SK-N-SH (cell line): ENCODE data around the gene GCC1. TPM values are rescaled to one million over a fixed set of nuclear protein-coding genes. Genes with fewer than 3 reads are reported as not detected.

Experiments used
- CTCF ChIA-PET: fragments of 300-600, 350-600 bp; formaldehyde crosslinking; extraction: SDS; loops from one replicate; lab custom pipeline; 2021; lab: Yijun Ruan, JAX
- POLR2A ChIA-PET: fragments of 350-600 bp; sonication (Branson Sonifier 250); formaldehyde crosslinking; extraction: SDS; loops from one replicate; lab custom pipeline; 2020; ENCODE audit warnings: antibody characterized with exemption, inconsistent platforms; lab: Yijun Ruan, JAX
- DNase-seq: peaks from one replicate; pipeline ENCODE4 v3.0.0; 2012
- H2AFZ ChIP-seq: fragments of 200-600 bp; sonication (generic); 2 replicates; pipeline ENCODE4 v1.8.1; 2016; ENCODE audit warnings: antibody characterized with exemption, mild to moderate bottlenecking, low read depth
- H3F3A ChIP-seq: fragments of 200-600 bp; sonication (generic); replicated peaks from 2 replicates; pipeline ENCODE3; 2016; ENCODE audit warnings: antibody characterized with exemption, mild to moderate bottlenecking; ENCODE audit not compliant: insufficient read depth
- H3K27ac ChIP-seq, 2 experiments: fragments of 200-500 bp in 1 of 2; fragments of 200-600 bp in 1 of 2; sonication (Bioruptor generic) in 1 of 2; sonication (generic), shearing (Covaris generic) in 1 of 2; 2 replicates each; pipeline versions ENCODE4 v1.5.1 to v1.6.1; 2014 to 2016; ENCODE audit warnings: low read depth in 2 of 2, inconsistent platforms in 1 of 2, low read length in 1 of 2, mild to moderate bottlenecking in 1 of 2, mixed read lengths in 1 of 2
- H3K27me3 ChIP-seq: fragments of 200-600 bp; sonication (generic), shearing (Covaris generic); 2 replicates; pipeline ENCODE4 v1.6.1; 2016; ENCODE audit warnings: mixed run types; ENCODE audit not compliant: insufficient read depth
- H3K36me3 ChIP-seq, 2 experiments: fragments of 200-500 bp in 1 of 2; fragments of 200-600 bp in 1 of 2; sonication (Bioruptor generic) in 1 of 2; sonication (generic) in 1 of 2; replicated peaks in 1 of 2; 2 replicates each; pipeline versions ENCODE3 to v1.5.1; 2014 to 2016; ENCODE audit warnings: low read length in 1 of 2, mild to moderate bottlenecking in 1 of 2; ENCODE audit not compliant: insufficient read depth in 2 of 2, control insufficient read depth in 1 of 2
- H3K4me1 ChIP-seq, 2 experiments: fragments of 200-500 bp in 1 of 2; fragments of 200-600 bp in 1 of 2; sonication (Bioruptor generic) in 1 of 2; sonication (generic), shearing (Covaris generic) in 1 of 2; 2 replicates each; pipeline versions ENCODE4 v1.5.1 to v1.6.1; 2014 to 2016; ENCODE audit warnings: low read depth in 1 of 2, low read length in 1 of 2, mixed run types in 1 of 2; ENCODE audit not compliant: insufficient read depth in 2 of 2, control insufficient read depth in 1 of 2
- H3K4me2 ChIP-seq: fragments of 200-600 bp; sonication (generic), shearing (Covaris generic); 2 replicates; pipeline ENCODE4 v1.6.1; 2017; ENCODE audit warnings: mixed run types
- H3K4me3 ChIP-seq, 2 experiments: fragments of 200-500 bp in 1 of 2; fragments of 200-600 bp in 1 of 2; sonication (Bioruptor generic) in 1 of 2; sonication (generic), shearing (Covaris generic) in 1 of 2; 2 replicates each; pipeline versions ENCODE4 v1.5.1 to v1.8.1; 2014 to 2016; ENCODE audit warnings: low read depth in 2 of 2, inconsistent platforms in 1 of 2, low read length in 1 of 2, mild to moderate bottlenecking in 1 of 2, mixed read lengths in 1 of 2, moderate library complexity in 1 of 2
- H3K79me2 ChIP-seq: fragments of 200-600 bp; sonication (generic); 2 replicates; pipeline ENCODE4 v1.8.1; 2017; ENCODE audit warnings: mild to moderate bottlenecking; ENCODE audit not compliant: insufficient read depth
- H3K9ac ChIP-seq: fragments of 200-600 bp; sonication (generic); 2 replicates; pipeline ENCODE4 v1.6.1; 2017; ENCODE audit warnings: mixed run types
- H3K9me2 ChIP-seq: fragments of 200-600 bp; sonication (generic); 2 replicates; pipeline ENCODE4 v1.6.1; 2017; ENCODE audit warnings: mixed run types
- H3K9me3 ChIP-seq: fragments of 200-600 bp; sonication (generic); 2 replicates; pipeline ENCODE4 v1.6.1; 2017; ENCODE audit warnings: mixed run types, mild to moderate bottlenecking, moderate library complexity
- H4K20me1 ChIP-seq: fragments of 200-600 bp; sonication (generic); 2 replicates; pipeline ENCODE4 v1.6.1; 2017; ENCODE audit warnings: mild to moderate bottlenecking, mixed run types; ENCODE audit not compliant: insufficient read depth
- ELF1 ChIP-seq: IDR thresholded peaks from 2 replicates; pipeline ENCODE4 v1.4.0; 2012
- EP300 ChIP-seq, 2 experiments: IDR thresholded peaks; 2 replicates each; pipeline versions ENCODE4 v1.4.0 to v1.6.1; 2012; ENCODE audit warnings: borderline replicate concordance in 1 of 2, low read depth in 1 of 2, low read length in 1 of 2
- EZH2phosphoT487 ChIP-seq: fragments of 200-600 bp; sonication (generic); IDR thresholded peaks from 2 replicates; pipeline ENCODE4 v1.6.1; 2017; ENCODE audit warnings: low read depth, mixed run types, mild to moderate bottlenecking, antibody characterized with exemption, moderate library complexity, borderline replicate concordance
- FOXJ3 ChIP-seq: sonication (generic); formaldehyde crosslinking; IDR thresholded peaks from 2 replicates; pipeline ENCODE4 v1.5.1; 2020; ENCODE audit warnings: mild to moderate bottlenecking, missing genetic modification reagents
- FOXM1 ChIP-seq: IDR thresholded peaks from 2 replicates; pipeline ENCODE4 v1.4.0; 2012; ENCODE audit warnings: low read depth, mild to moderate bottlenecking
- GATA2 ChIP-seq: sonication (generic); formaldehyde crosslinking; IDR thresholded peaks from 2 replicates; pipeline ENCODE4 v1.5.0; 2020; ENCODE audit warnings: mild to moderate bottlenecking, missing genetic modification reagents
- JUND ChIP-seq: IDR thresholded peaks from 2 replicates; pipeline ENCODE4 v1.4.0; 2012
- NRF1 ChIP-seq: IDR thresholded peaks from 2 replicates; pipeline ENCODE4 v1.6.1; 2012; ENCODE audit warnings: low read depth, mild to moderate bottlenecking, low read length
- POLR2AphosphoS5 ChIP-seq: IDR thresholded peaks from 2 replicates; pipeline ENCODE4 v1.6.1; 2012; ENCODE audit warnings: low read depth, low read length
- RAD21 ChIP-seq: IDR thresholded peaks from 2 replicates; pipeline ENCODE4 v1.6.1; 2012; ENCODE audit warnings: mild to moderate bottlenecking, low read length
- RCOR1 ChIP-seq: fragments of 150-350 bp; IDR thresholded peaks from 2 replicates; pipeline ENCODE4 v1.6.1; 2017; ENCODE audit warnings: antibody characterized with exemption, low read length
- RFX5 ChIP-seq: IDR thresholded peaks from 2 replicates; pipeline ENCODE4 v1.6.1; 2012; ENCODE audit warnings: mild to moderate bottlenecking, improper control_type of control experiment, low read length
- YY1 ChIP-seq: IDR thresholded peaks from 2 replicates; pipeline ENCODE4 v1.4.0; 2012; ENCODE audit warnings: low read depth, mild to moderate bottlenecking
- WGBS: methylation state at CpG from one replicate; pipeline ENCODE4 v1.1.6; 2017; ENCODE audit warnings: low lambda C conversion rate; 5-methylcytosine and 5-hydroxymethylcytosine counted together
- polyA plus RNA-seq, 3 experiments: library from polyadenylated mRNA; depleted of rRNA; stranded (reverse); fragments of >200 nt; gene quantifications; 2 replicates each; pipeline ENCODE4 v1.2.3, GENCODE V29; 2012
- TF ChIP-seq, protein P1 (sequence below): IDR thresholded peaks from 2 replicates; pipeline ENCODE4 v1.6.1; 2012; ENCODE audit warnings: mild to moderate bottlenecking, low read depth, low read length, moderate library complexity
- TF ChIP-seq, protein P2 (sequence below): fragments of 150-350 bp; IDR thresholded peaks from 2 replicates; pipeline ENCODE4 v1.6.1; 2016; ENCODE audit warnings: mild to moderate bottlenecking, low read depth, low read length
- TF ChIP-seq, protein P3 (sequence below): IDR thresholded peaks from 2 replicates; pipeline ENCODE4; 2012
- TF ChIP-seq, protein P4 (sequence below): IDR thresholded peaks from 2 replicates; pipeline ENCODE4 v1.4.0; 2012; ENCODE audit warnings: low read depth, borderline replicate concordance
- TF ChIP-seq, protein P5 (sequence below): fragments of 150-350 bp; IDR thresholded peaks from 2 replicates; pipeline ENCODE4 v1.6.1; 2017; ENCODE audit warnings: antibody characterized with exemption, low read length, low read depth, borderline replicate concordance

The GCC1 gene
- polyA plus RNA-seq, 1 of the 3 experiments (the other 2 are of a cell fraction) = 8.4 TPM

DNA sequence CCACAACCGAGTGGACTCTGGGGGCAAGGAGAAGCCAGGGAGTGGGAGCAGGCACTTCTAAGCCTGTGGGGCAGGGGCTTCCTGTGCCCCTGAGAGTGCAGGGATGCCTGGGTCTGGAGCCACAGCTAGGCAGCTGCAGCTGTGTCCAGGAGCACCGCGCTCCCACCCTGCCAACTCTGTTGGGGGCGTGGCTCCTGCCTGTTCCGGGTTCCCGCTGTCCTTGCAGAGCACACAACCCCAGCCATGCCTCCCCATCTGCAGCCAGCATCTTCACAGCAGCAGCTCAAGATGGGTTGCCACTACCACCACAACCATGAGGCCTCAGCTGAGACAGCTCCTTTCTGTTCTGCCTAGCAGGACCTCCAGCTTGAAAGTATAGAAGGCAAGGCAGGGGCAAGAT lies 23.9 kb upstream of the GCC1 start:
- DNase-seq = no peak
- Histone ChIP-seq H3K27ac (no peak overlapping the region), H3K4me3 (no peak overlapping the region), H4K20me1 (no peaks in the 10 kb centered on the region), H3K9ac (no peak overlapping the region), H3K9me3 (no peaks in the 10 kb centered on the region), H2AFZ (no peak overlapping the region), H3K79me2 (no peaks in the 10 kb centered on the region), H3K4me1 (no peaks in the 10 kb centered on the region), H3F3A (no peaks in the 10 kb centered on the region), H3K9me2 (no peaks in the 10 kb centered on the region), H3K36me3 (no peaks in the 10 kb centered on the region), H3K27me3 (peaks cover 10% of the 10 kb centered on the region), H3K4me2 (no peak overlapping the region)
- no peak for TF ChIP-seq NRF1
- TF ChIP-seq ELF1 = no peak
- TF ChIP-seq, protein P1, sequence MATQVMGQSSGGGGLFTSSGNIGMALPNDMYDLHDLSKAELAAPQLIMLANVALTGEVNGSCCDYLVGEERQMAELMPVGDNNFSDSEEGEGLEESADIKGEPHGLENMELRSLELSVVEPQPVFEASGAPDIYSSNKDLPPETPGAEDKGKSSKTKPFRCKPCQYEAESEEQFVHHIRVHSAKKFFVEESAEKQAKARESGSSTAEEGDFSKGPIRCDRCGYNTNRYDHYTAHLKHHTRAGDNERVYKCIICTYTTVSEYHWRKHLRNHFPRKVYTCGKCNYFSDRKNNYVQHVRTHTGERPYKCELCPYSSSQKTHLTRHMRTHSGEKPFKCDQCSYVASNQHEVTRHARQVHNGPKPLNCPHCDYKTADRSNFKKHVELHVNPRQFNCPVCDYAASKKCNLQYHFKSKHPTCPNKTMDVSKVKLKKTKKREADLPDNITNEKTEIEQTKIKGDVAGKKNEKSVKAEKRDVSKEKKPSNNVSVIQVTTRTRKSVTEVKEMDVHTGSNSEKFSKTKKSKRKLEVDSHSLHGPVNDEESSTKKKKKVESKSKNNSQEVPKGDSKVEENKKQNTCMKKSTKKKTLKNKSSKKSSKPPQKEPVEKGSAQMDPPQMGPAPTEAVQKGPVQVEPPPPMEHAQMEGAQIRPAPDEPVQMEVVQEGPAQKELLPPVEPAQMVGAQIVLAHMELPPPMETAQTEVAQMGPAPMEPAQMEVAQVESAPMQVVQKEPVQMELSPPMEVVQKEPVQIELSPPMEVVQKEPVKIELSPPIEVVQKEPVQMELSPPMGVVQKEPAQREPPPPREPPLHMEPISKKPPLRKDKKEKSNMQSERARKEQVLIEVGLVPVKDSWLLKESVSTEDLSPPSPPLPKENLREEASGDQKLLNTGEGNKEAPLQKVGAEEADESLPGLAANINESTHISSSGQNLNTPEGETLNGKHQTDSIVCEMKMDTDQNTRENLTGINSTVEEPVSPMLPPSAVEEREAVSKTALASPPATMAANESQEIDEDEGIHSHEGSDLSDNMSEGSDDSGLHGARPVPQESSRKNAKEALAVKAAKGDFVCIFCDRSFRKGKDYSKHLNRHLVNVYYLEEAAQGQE = no peak
- no peak for TF ChIP-seq JUND
- no peak for TF ChIP-seq RFX5
- TF ChIP-seq, protein P2, sequence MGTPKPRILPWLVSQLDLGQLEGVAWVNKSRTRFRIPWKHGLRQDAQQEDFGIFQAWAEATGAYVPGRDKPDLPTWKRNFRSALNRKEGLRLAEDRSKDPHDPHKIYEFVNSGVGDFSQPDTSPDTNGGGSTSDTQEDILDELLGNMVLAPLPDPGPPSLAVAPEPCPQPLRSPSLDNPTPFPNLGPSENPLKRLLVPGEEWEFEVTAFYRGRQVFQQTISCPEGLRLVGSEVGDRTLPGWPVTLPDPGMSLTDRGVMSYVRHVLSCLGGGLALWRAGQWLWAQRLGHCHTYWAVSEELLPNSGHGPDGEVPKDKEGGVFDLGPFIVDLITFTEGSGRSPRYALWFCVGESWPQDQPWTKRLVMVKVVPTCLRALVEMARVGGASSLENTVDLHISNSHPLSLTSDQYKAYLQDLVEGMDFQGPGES = no peak
- no peak for TF ChIP-seq FOXM1
- TF ChIP-seq GATA2 (CRISPR knock-in tag) = no peak
- no peak for TF ChIP-seq EP300 (IDR thresholded peaks at IDR 0.05; ENCODE audit: borderline replicate concordance in 1 of 2, low read depth in 1 of 2, low read length in 1 of 2)
- no peak for TF ChIP-seq FOXJ3
- TF ChIP-seq RAD21 = no peak
- no peak for TF ChIP-seq EZH2phosphoT487
- TF ChIP-seq, protein P3, sequence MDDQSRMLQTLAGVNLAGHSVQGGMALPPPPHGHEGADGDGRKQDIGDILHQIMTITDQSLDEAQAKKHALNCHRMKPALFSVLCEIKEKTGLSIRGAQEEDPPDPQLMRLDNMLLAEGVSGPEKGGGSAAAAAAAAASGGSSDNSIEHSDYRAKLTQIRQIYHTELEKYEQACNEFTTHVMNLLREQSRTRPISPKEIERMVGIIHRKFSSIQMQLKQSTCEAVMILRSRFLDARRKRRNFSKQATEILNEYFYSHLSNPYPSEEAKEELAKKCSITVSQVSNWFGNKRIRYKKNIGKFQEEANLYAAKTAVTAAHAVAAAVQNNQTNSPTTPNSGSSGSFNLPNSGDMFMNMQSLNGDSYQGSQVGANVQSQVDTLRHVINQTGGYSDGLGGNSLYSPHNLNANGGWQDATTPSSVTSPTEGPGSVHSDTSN = no peak
- TF ChIP-seq YY1 = no peak
- TF ChIP-seq, protein P4, sequence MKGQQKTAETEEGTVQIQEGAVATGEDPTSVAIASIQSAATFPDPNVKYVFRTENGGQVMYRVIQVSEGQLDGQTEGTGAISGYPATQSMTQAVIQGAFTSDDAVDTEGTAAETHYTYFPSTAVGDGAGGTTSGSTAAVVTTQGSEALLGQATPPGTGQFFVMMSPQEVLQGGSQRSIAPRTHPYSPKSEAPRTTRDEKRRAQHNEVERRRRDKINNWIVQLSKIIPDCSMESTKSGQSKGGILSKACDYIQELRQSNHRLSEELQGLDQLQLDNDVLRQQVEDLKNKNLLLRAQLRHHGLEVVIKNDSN = no peak
- TF ChIP-seq, protein P5, sequence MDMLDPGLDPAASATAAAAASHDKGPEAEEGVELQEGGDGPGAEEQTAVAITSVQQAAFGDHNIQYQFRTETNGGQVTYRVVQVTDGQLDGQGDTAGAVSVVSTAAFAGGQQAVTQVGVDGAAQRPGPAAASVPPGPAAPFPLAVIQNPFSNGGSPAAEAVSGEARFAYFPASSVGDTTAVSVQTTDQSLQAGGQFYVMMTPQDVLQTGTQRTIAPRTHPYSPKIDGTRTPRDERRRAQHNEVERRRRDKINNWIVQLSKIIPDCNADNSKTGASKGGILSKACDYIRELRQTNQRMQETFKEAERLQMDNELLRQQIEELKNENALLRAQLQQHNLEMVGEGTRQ = no peak
- TF ChIP-seq RCOR1 = no peak
- TF ChIP-seq POLR2AphosphoS5 = no peak
- 30% methylated on average over 4 of the region's 6 CpGs for WGBS
- ChIA-PET CTCF (interaction anchor here (0.7 to 1.1 kb wide), 3 partner anchors 19 to 600 kb away, joined by 3 read pairs; no protein-coding TSS in a partner anchor), POLR2A (interaction anchor here (0.6 kb wide), 1 partner anchor 527 kb away, joined by 3 read pairs; no protein-coding TSS in a partner anchor)
